GM18861 (cell line): ENCODE results near the gene UTP11.

ENCODE experiments used
- ATAC-seq: cut with Tn5 transposase; IDR thresholded peaks from one replicate; pipeline ENCODE4 v1.9.1; 2021; ENCODE audit not compliant: unreplicated experiment

UTP11 gene

DNA sequence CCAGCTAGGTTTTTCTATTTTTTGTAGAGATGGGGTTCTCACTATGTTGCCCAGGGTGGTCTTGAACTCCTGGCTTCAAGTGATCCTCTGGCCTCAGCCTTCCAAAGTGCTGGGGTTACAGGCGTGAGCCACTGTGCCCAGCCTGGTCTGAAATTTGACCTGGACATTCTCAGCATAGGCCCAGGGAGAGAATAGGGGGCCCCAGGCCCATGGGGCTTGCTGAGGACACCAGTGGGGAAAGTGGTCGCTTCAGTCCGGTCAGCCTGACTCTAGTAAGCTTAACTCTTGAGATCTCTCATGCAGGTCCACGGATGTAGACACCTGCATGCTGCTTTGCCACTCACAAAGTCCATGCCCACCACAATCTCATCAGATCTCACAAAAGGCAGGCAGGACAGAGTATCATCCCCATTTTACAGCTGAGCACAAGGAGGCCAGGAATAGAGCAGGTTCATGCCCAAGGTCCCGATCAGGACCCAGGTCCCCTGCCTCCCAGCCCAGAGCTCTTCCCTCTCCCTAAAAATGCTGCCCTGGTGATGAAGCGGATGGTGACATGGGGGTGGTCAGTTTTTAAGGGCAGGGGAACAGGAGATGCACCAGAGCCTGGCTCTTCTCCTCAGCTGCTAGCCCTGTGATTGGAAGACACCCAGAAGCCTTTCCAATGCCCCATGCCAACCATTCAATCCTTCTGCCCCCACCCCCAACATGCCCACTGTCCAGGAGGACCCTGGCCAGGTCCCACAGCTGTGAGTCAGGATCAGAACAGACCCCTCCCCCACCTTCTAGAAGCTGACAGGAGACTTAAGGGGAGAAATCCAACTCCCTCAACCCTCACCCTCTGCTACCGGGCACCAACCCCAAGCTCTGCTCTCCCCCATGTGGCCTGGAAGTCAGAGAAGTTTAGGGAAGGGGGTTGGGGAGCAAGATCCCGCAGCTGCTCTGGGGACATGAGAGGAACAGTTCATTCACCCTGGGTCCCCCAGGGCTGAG, 9.0 kb upstream of the UTP11 start:
- ATAC-seq = no peak

DNA sequence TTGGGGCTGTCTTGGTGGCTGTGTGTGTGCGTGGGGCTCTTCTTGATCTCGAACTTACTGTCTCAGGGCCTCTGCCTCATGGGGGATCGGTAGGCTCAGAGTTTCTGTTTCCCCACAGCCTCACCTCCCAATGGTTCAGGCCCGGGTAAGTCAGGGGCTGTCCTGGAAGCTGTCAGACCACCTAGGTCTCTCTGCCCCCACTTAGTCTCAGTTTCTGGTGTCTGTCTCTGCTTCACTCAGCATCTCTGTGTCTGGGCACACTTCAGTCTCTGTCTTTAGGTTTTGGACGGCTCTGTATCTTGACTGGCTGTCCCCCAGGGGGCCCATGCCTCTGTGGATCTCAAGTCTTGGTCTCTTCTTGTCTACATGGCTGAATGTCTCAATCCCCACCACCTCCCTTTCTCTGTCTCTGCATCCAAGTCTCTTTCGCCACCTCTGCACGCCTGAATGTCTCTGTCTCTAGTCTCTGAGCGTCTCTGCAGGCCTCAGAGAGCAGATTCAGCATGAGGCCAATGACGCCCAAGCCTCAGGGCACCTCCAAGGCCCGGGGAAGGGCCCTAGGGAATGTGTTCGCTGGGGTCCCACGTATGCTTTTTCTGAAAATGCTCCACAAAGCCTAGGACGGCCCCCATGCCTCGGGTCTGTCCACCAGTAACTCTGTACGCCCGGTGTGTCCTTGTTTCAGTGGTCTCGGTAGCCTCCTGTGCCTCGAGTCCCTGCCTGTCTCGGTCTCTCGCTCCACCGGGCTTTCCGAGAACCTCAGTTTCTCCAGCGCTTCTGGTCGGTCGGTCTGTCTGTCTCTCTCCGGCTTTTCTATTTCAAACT, 8.0 kb upstream of the UTP11 start:
- no peak for ATAC-seq

DNA sequence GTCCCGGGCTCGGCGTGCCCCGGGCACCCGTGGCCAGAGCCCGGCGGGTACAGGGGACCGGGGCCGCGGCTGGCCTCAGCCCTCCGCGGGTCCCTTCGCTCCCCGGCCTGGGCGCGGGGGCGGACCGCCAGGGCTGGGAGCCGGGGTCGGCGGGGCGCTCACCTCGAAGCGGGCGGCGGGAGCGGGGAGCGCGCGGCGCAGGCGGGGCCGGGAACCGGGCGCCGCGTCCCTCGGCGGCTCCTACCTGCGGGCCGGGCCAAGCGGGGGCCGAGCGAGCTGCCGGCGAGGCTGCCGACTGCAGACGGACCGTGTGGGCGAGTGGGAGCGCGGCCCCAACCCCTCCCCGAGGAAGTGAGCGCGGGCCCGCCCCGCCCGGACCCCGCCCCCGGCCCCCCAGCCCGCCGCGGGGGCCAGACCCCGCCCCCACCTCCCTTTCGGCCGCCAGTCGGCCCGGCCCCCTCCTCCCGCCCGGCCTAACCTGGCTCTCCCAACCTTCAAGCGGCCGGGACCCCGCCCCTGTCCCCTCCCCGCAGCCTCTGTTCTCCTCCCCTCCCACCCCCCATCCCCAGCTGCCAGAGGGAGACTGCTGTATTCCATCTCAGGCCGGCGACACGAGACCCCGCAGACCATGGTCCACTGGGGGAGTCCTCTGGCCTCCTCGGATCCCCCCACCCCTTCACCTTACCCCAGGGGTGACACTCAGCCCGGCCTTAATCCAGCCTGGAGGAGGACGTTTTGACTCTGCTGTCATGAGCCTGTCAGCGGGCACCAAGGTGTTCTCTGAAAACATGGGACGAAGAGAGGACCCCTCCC, 7.1 kb upstream of the UTP11 start, which contains the start of gene FHL3:
Gene FHL3, minus strand, starts transcription at position 320 of the 813 bp plus-strand sequence. CDS start 6,102 bp downstream, outside the sequence.
- ATAC-seq = no peak

DNA sequence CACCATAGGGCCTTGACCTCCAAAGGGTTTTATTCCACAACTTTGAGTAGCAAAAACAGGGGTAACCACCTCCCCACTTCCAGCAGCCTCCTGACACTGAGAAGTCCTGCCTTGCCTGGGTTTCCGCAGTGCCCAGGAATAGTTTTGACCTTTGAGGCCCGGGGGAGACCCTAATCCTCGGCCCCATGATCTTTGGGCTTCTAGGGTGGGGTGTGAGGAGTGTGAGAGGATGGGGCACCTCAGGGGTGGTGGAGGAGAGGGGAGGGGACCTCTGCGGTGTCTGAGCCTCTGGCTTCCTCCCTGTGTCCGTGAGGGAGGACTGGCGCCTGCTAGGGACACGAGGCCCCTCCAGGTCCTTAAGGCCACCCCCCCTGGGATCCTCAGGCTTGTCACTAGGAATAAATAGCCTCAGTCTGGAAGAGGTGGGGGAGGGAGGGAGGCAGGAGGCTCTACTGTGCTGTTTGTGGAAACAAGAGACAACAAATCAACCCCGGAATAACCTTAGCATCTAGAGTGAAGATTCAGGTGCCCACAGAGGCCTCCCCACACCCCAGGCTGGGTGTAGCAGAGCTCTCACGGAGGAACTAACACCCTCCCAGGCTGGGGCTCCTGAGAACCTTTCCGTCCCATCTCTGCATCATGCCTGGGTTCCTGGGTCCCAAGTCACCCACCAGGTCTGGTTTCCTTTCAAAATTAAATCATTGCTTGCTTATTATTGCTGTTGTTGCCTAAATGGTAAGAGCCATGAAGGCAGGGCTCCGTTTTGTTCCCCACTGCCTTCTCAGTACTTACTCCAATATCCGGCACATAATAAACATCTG, 6.3 kb upstream of the UTP11 start:
- ATAC-seq = no peak

DNA sequence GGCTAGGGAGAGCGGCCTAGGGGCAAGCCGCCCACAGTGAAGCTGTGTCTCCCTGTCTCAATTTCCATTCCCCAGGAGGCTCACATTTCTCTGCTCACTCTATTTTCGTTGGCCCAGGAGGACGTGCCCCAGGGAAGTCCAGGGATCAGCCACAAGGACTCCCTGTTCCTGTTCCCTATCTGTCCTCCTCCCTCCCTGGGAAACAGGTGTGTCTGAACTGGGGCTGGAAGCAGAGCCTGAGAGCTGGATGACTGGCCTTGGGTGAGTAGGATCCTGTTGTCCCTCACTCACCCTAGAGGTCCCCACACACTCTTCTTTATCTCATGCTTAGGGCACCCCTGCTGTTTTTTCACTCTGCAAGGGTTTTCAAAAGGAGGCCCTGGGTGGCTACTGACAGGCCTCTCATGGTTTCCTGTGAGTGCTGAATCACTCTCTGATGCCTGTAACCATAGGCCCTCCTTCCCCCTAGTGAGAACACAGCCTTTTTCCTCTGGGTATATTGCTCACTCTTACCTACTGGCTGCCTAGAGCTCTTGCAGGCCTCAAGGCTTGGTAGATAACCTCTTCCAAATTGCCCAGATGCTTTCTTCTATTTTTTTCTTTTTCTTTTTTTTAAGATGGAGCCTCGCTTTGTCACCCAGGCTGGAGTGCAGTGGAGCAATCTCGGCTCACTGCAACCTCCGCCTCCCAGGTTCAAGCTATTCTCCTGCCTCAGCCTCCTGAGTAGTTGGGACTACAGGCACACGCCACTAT, 3.3 kb upstream of the UTP11 start:
- no peak for ATAC-seq

DNA sequence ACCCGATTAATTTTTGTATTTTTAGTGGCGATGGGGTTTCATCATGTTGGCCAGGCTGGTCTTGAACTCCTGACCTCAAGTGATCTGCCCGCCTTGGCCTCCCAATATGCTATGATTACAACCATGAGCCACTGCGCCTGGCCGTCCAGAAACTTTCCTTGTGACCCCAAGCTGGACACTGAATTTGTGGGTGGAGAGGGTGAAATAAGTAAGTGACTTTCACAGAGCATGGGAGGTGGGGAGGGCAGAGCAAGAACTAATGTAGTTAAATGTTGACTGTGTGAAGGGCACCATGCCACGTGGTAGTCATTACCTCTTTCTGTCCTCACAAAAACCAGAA, 2.7 kb upstream of the UTP11 start:
- ATAC-seq = no peak

DNA sequence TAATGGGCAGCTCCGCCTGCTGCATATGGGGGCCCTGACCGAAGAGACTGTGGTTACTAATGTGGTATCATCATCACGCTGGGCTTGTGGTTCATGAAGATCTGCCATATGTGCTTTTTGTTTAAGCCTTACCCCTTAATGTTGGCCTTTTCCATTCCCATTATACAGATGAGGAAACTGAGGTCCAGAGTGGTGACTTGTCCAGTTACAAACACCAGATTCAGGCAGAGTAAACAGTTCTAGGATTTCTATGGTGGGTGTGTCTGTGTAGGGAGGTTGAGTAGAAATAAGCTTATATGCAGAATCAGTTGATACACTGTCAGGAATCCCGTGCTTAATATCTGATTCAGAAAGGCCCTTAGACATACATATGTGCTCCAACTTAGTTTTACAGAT, 691 bp downstream of the UTP11 start:
- ATAC-seq = no peak

DNA sequence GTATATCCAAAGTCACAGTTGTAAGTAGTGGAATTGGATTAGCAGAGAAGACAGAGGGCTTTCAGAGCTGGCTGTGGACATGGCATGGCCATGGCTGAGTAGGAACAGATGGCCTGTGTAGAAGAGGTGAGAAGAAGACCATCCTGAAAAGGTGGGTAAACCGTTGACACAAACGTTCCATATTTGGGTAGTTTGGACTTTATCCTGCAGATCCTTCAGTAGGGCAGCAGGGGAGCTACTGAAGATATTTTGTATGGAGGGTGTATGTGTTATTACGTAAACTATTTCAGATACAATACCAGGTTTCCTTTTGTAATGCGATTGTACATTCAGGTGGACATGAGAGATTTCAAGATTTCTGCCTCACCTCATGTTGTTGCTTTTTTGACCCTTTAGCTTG, 1.6 kb downstream of the UTP11 start:
- ATAC-seq = no peak

DNA sequence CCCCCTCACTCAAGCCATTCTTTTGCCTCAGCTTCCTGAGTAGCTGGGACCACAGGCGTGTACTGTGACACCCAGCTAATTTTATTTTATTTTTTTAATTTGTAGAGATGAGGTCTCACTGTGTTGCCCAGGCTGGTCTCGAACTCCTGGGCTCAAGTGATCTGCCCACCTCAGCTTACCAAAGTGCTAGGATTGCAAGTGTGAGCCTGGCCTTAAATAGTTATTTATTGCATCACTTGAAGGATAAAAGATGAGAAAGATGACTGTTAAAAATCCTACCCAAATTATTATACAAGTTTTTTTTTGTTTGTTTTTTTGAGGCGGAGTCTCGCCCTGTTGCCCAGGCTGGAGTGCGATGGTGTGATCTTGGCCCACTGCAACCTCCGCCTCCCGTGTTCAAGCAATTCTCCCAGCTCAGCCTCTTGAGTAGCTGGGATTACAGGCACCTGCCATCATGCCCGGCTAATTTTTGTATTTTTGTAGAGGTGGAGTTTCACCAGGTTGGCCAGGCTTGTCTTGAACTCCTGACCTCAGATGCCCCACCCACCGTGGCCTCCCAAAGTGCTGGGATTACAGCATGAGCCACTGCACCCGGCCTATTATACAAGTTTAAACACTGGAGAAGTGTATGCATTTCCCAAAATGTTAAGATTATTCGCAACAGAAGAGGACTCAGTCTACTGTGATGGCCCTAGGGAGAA, 2.3 kb downstream of the UTP11 start:
- ATAC-seq = no peak

DNA sequence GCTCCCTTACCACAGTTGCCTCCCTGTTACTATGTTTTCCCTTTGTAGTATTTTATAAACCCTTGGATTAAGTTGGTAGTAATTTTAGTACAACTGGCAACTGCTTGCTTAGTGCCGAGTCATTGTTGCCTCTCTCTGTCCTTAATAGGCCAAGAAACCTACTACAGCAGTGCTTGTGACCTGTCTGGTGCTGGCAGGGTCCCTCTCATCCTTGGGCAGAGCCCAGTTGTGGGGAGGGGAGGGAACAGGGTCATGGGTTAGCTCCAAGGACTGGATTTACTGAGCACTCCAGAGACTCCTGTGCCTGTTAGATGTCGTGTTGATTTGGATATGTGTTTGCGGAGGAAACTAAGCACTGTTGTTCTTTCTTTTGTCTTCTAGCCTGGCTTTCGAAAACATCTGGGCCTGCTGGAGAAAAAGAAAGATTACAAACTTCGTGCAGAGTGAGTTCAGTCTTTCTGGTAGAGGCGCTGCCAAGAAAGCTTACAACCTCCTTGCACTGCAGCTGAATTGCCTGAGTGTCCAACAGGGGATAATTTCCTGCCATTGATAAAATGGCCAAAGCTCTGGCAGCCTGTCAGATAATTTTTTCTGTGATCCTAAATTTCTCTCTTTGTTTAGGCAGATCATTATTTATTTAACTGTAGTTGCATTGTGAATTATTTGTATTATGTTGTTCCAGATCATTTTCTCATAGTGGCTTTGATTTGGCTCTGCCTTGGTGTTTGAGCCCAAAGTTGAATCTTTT, 3.6 kb downstream of the UTP11 start:
- no peak for ATAC-seq

DNA sequence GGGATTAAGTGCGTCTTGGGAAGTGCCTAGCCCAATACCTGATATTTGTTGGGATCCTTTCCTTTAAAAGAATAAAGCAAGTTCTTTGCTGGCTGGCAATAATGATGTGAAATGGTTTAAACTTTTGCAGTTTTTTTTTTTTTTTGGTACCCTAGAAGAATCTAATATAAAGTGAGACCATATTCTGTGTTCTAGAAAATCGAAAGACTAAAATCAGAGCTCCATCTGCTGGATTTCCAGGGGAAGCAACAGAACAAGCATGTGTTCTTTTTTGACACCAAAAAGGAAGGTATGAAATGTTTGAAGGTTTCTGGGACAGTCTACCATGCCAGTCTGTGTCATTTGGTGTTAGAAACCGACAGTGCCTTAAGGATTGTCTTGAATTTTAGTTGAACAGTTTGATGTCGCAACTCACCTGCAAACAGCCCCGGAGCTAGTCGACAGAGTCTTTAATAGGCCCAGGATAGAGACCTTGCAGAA, 6.4 kb downstream of the UTP11 start:
- ATAC-seq = no peak

DNA sequence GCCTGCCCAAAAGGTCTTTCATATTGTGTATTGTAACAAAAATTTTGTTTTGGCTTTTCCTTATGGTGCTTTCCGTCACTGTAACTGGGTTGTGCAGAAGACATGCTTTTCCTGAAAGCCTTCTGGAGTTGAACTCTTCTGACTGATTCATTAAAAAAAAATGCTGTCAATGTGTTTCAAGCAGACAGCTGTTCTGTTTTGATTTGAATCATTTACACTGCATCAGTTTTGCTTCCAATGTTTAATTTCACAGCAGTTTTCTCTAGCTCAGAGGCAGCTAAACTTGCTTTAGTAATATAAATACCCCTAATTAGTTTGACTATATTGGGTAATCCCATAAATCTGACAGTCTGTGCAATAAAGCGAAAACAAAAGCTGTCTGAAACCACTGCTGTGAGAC, 7.9 kb downstream of the UTP11 start:
- ATAC-seq = no peak

DNA sequence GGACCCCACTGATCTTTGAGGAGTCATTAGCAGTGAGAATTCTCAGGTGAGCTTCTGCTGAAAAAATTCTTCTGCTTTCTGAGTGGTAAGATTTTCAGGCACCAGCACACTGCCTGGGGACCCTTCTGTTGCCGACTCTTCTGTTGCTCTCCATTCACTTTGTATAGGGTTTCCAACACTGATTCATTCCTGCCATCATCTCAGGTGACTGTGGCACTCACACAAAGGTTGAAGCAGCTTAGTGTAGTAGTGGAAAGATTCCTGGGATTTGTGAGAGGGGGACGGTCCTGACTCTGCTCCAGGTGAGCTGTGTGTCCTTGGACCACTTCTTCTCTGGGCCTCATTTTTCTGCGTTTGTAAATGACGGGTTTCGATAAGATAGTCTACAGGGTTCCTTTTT, 9.4 kb downstream of the UTP11 start:
- no peak for ATAC-seq

DNA sequence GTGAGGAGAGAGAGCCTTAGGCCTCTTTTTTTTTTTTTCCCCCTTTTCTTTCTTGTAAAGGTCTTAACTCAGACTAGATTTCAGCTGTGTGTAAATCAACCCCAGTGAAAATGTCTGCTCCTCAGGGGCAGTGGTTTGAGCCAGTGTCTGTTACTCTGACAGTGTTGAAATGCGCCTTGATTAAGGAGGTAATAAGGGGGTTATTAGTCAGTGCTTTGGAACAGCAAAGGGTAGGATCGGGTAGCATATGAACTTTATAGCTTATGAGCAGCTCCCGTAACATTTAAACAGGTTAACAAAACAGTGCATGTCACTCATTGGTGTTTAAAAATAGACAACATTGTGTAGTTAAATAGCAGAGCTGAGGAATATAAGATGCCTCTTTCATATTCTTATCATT, 10.3 kb downstream of the UTP11 start:
- no peak for ATAC-seq

DNA sequence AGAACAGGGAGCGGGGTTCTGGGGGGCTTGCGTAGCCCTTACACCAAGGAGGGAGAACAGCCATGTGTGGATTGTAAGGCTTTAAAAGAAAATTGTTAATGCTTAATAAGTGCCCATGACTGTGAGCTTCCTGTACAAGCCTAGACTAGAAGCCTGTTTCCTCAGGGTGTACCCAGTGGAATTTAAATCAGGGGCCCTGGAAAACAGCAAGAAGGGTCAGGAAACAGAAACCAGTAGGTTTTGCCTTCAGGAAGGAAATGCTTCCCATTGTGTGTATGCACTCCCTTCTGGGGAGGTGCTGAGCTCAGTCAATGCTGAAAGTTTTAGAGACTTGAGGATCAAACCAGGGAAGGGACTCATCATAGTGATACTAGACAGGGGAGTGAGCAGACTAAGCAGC, 12.7 kb downstream of the UTP11 start:
- ATAC-seq = no peak

DNA sequence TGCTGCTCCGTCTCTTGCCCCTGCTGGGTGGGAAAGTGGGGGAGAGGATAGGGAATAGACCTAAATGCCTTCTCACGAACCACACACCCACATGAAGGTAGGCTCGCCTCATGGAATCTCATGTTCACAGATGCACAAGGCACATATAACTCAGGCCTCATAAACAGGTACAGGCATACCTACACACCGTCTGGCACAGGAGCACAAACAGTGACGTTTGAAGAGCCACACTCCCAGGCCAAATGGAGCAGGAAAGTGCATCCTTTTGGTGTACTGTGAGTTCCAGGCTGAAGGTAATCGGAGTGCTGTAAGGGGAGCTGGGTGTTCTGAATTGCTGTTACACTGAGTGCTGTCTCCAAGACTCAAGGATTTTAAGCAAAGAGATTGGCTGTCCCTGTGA, 13.1 kb downstream of the UTP11 start:
- ATAC-seq = no peak

DNA sequence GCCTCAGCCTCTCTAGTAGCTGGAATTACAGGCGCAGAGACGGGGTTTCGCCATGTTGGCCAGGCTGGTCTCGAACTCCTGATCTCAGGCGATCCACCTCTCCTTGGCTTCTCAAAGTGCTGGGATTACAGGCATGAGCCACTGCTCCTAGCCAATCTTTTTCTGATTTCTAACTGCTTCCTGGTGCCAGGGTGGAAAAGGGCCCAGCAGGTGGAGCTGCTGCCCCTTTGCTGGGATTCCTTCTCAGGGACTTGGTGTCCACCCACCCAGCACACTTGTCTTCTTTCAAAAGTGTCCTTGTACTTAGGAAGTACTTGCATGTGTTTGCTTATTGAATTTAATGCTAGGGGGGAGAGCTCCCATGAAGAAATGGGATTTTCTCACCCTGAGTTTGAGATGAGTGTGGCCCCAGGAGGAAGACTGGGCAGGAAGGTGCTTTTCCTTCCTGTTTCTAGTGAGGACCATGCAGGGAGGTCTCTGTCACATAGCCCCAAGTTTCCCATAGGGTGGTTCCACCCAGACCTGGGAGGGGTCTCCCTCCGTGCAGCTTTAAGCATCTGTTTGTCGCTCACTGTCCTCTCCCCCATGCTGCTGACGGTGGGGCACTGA, 14.2 kb downstream of the UTP11 start:
- no peak for ATAC-seq
